Urothelium cell line (cell line): Measurements from ENCODE around the gene PCAT6.
"Not testable (repeated sequence)": the region's sequence is repeated elsewhere in the genome, so short reads cannot be mapped to it uniquely, and the experiment has no call there.

Experiments used
- DNase-seq: peaks from one replicate; pipeline ENCODE4 v3.0.0; 2011; ENCODE audit warnings: low spot score, mixed read lengths
- FAIRE-seq: peaks from 2 replicates; lab custom pipeline; 2011; peaks lifted over from hg19 to GRCh38; lab: Jason Lieb, UNC

PCAT6 gene

GRCh38 chr1:202810615-202811295 is at the start of gene PCAT6:
Gene PCAT6 (plus strand): TSS chr1:202810954.
- FAIRE-seq (no peak), DNase-seq (peak; percentile 96)

DNA sequence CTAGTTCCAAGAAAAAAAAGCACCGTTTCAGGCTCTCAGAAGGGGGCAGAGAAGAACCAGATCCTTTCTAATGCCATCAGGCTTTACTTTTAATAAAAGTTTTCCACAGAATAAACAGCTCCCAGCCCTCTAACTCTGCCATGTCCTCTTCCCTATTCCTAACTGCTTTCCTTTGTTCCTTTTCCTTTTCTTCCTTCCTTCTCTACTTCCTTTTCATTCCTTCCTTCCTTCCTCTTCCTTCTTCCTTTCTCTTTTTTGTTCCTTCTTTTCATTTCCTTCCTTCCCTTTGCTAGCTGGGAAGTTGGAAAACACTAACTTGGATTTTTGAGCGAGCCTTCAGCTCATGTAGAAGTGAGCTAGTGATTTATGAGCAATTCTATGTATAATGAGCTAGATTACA is 48.7 kb upstream of the PCAT6 start:
- no peak for FAIRE-seq
- DNase-seq, result no peak

GRCh38 chr1:202765721-202766120 is 45.0 kb upstream of the PCAT6 start:
- DNase-seq, result no peak
- FAIRE-seq, result no peak

- no peak for DNase-seq
- no peak for FAIRE-seq
Observed at GRCh38 chr1:202770135-202770534, 40.6 kb upstream of the PCAT6 start.

GRCh38 chr1:202781180-202781579 is 29.6 kb upstream of the PCAT6 start:
- no peak for DNase-seq
- FAIRE-seq, result no peak

DNA sequence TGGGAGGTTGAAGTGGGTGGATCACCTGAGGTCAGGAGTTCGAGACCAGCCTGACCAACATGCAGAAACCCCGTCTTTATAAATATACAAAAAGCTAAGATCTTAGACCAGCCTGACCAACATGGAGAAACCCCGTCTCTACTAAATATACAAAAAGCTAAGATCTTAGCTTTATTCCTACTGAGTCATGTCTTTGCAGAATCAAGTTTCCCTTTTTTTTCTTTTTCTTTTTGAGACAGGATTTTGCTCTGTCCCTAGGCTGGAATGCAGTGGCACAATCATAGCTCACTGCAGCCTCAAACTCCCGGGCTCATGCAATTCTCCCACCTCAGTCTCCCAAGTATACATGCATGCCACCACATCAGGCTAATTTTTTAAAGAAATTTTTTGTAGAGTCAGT is 23.9 kb upstream of the PCAT6 start:
- FAIRE-seq (no peak), DNase-seq (no peak)

- FAIRE-seq, result no peak
- no peak for DNase-seq
Observed at GRCh38 chr1:202788800-202789199, 22.0 kb upstream of the PCAT6 start.

- no peak for DNase-seq
- no peak for FAIRE-seq
Observed at GRCh38 chr1:202791077-202791747, 19.5 kb upstream of the PCAT6 start.

- FAIRE-seq (no peak), DNase-seq (no peak)
Observed at GRCh38 chr1:202794051-202794740, 16.6 kb upstream of the PCAT6 start.

DNA sequence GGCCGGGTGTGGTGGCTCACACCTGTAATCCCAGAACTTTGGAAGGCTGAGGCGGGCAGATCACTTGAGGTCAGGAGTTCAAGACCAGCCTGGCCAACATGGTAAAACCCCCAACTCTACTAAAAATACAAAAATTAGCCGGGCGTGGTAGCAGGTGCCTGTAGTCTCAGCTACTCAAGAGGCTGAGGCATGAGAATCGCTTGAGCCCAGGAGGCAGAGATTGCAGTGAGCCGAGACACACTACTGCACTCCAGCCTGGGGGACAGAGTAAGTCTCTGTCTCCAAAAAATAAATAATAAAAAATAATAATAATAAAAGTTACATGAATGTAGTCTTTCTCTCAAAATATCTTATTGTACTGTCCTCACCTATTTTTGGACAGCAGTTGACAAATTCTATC is 15.8 kb upstream of the PCAT6 start:
- FAIRE-seq, DNase-seq: not testable (repeated sequence)

GRCh38 chr1:202796670-202797069 is 14.1 kb upstream of the PCAT6 start:
- no peak for DNase-seq
- FAIRE-seq, result no peak

DNA sequence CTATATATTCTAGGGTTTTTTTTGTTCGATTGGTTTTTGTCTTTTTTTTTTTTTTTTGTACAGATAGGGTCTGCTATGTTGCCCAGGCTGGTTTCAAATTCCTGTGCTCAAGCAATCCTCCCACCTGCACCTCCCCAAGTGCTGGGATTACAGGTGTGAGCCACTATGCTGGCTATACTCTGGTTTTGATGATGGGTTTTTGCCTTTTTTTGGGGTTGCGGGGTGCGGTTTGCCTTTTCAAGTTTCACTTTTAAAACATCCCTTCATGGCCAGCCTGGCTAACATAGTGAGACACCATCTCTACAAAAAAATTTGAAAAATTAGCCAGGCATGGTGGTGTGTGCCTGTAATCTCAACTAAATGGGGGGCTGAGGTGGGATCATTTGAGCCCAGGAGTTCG is 12.5 kb upstream of the PCAT6 start:
- no peak for FAIRE-seq
- DNase-seq, result no peak

- DNase-seq, result no peak
- no peak for FAIRE-seq
Observed at GRCh38 chr1:202798792-202799331, 11.9 kb upstream of the PCAT6 start.

GRCh38 chr1:202800742-202801141 is 10.0 kb upstream of the PCAT6 start:
- FAIRE-seq, result no peak

DNA sequence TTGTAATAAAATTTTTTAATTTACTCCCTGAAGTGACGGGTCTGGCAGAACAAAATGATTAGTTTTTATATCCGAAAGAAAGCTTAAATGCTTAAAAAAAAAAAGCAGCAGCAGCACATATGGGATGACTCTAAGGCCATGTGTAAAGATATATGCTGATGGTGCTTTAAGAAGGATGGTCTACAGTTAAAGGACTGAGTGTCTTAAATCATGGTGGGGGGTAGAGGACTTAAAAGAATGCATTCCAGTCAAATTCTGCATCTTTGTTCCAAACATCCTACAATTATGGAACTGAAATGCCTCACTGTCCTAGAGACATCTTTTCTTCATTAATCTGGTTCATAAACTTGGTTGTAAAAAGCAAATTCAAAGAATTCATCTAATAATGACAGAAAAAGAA is 9.6 kb upstream of the PCAT6 start:
- FAIRE-seq, result no peak
- no peak for DNase-seq

More at GRCh38 chr1:202800742-202801141, 10.0 kb upstream of the PCAT6 start:
- no peak for DNase-seq

DNA sequence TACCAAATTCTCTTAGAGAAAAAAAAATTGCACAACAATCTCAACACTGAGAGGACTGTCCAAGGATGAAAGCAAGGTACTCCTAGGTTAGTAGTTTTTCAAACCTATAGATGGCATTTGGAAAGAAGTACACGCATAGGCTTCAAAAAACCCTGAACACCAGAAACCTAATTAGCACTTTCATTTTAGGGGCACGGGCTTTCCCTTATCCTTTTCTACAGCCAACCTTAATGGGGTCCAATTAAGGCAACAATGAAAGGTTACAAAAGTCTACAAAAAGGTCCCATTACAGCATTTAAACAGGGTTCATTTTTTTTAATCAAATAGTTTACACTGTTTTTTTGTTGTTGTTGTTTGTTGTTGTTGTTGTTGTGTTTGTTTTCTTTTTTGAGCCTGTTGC is 8.7 kb upstream of the PCAT6 start:
- no peak for FAIRE-seq
- no peak for DNase-seq

- no peak for DNase-seq
- no peak for FAIRE-seq
Observed at GRCh38 chr1:202802998-202803932, 7.5 kb upstream of the PCAT6 start.

- no peak for FAIRE-seq
- no peak for DNase-seq
Observed at GRCh38 chr1:202804126-202804525, 6.6 kb upstream of the PCAT6 start.

- FAIRE-seq (no peak), DNase-seq (no peak)
Observed at GRCh38 chr1:202805886-202806844, 4.6 kb upstream of the PCAT6 start.
